Esophagus mucosa (tissue), 1 donor: ENCODE data around the gene PMP22. TPM values are rescaled to one million over a fixed set of nuclear protein-coding genes. Genes with fewer than 3 reads are reported as not detected.
"Not testable (repeated sequence)": the region's sequence is repeated elsewhere in the genome, so short reads cannot be mapped to it uniquely, and the experiment has no call there.

Source experiments
- ATAC-seq: fragments of 200-7000 bp; cut with Tn5 transposase; one replicate; pipeline ENCODE4 v1.9.1; 2020
- total RNA-seq: library from RNA; stranded (reverse); gene quantifications from one replicate; pipeline ENCODE4 v1.2.4, GENCODE V29; 2023
- donor health status: DM: yes; HTN: yes; CAD: no.

The PMP22 gene
- total RNA-seq, 1 donor from 2014 or later = 6.3 TPM

- not testable (repeated sequence) for ATAC-seq
Observed at GRCh38 chr17:15200574-15200973, 64.6 kb downstream of the PMP22 start.

GRCh38 chr17:15197229-15197628 is 67.9 kb downstream of the PMP22 start:
- ATAC-seq = no peak

GRCh38 chr17:15194859-15195277 is 70.3 kb downstream of the PMP22 start:
- ATAC-seq = no peak

- ATAC-seq = no peak
Observed at GRCh38 chr17:15185625-15185991, 79.5 kb downstream of the PMP22 start.

- ATAC-seq = no peak
Observed at GRCh38 chr17:15184872-15185624, 80.1 kb downstream of the PMP22 start.

- ATAC-seq = no peak
Observed at GRCh38 chr17:15181816-15182215, 83.3 kb downstream of the PMP22 start.

GRCh38 chr17:15181333-15181732 is 83.8 kb downstream of the PMP22 start:
- no peak for ATAC-seq

- ATAC-seq = no peak
Observed at GRCh38 chr17:15180121-15180561, 85.0 kb downstream of the PMP22 start.

Other genes with a start within 250 kb of the PMP22 start
- not detected for gene TEKT3, start 76.3 kb upstream of the PMP22 start, total RNA-seq
- 4.7 TPM for gene CDRT4, start 202.3 kb upstream of the PMP22 start, total RNA-seq